NCI-H187 (cell line): ENCODE data around the gene PTPRD.
A peak's percentile ranks its signal among the peaks of the same experiment; 100 is the strongest.

Source experiments
- DNase-seq, 2 experiments: peaks; one replicate each; lab custom pipeline; 2025; lab: John Stamatoyannopoulos, UW

PTPRD gene

GRCh38 chr9:8436786-8437185, 2176.0 kb downstream of the PTPRD start:
- no peak for DNase-seq

GRCh38 chr9:8434621-8435020, 2178.2 kb downstream of the PTPRD start:
- DNase-seq, result no peak

GRCh38 chr9:8432224-8432623, 2180.6 kb downstream of the PTPRD start:
- DNase-seq, result no peak

- no peak for DNase-seq
Observed at GRCh38 chr9:8431505-8431904, 2181.3 kb downstream of the PTPRD start.

- no peak for DNase-seq
Observed at GRCh38 chr9:8430945-8431344, 2181.9 kb downstream of the PTPRD start.

- DNase-seq, result no peak
Observed at GRCh38 chr9:8429768-8430167, 2183.0 kb downstream of the PTPRD start.

GRCh38 chr9:8429157-8429556, 2183.6 kb downstream of the PTPRD start:
- DNase-seq, result no peak

GRCh38 chr9:8428389-8428788, 2184.4 kb downstream of the PTPRD start:
- DNase-seq, result no peak

- DNase-seq, result no peak
Observed at GRCh38 chr9:8424786-8425410, 2187.9 kb downstream of the PTPRD start.

- no peak for DNase-seq
Observed at GRCh38 chr9:8420416-8420815, 2192.4 kb downstream of the PTPRD start.

- no peak for DNase-seq
Observed at GRCh38 chr9:8419596-8420275, 2193.1 kb downstream of the PTPRD start.

GRCh38 chr9:8417341-8417740, 2195.5 kb downstream of the PTPRD start:
- DNase-seq, result no peak

- DNase-seq, result no peak
Observed at GRCh38 chr9:8412327-8412726, 2200.5 kb downstream of the PTPRD start.

- DNase-seq, result no peak
Observed at GRCh38 chr9:8408575-8409190, 2204.1 kb downstream of the PTPRD start.

GRCh38 chr9:8401961-8402705, 2210.7 kb downstream of the PTPRD start:
- DNase-seq, result peak in 1 of 2 experiments; percentile 34

GRCh38 chr9:8400378-8400777, 2212.4 kb downstream of the PTPRD start:
- DNase-seq, result no peak

- DNase-seq, result no peak
Observed at GRCh38 chr9:8395022-8395421, 2217.8 kb downstream of the PTPRD start.

GRCh38 chr9:8394341-8394740, 2218.5 kb downstream of the PTPRD start:
- DNase-seq, result no peak

- no peak for DNase-seq
Observed at GRCh38 chr9:8392866-8393265, 2219.9 kb downstream of the PTPRD start.

GRCh38 chr9:8391566-8391965, 2221.2 kb downstream of the PTPRD start:
- no peak for DNase-seq

GRCh38 chr9:8391132-8391531, 2221.7 kb downstream of the PTPRD start:
- no peak for DNase-seq

- DNase-seq, result no peak
Observed at GRCh38 chr9:8390571-8390970, 2222.2 kb downstream of the PTPRD start.

- no peak for DNase-seq
Observed at GRCh38 chr9:8389531-8389930, 2223.3 kb downstream of the PTPRD start.
